Measurements from ENCODE around the gene CLCN5.

- TF ChIP-seq REST (IDR thresholded peaks at IDR 0.05; ENCODE audit: unreplicated experiment), result no peak
- TF ChIP-seq CTCF (conservative IDR thresholded peaks at IDR 0.05; ENCODE audit: low read depth in 2 of 2), result no peak
- no peak for TF ChIP-seq ZNF331 (CRISPR knock-in tag; IDR thresholded peaks at IDR 0.05; ENCODE audit: low read depth)
- no peak for TF ChIP-seq POLR2AphosphoS5 (IDR thresholded peaks at IDR 0.05; ENCODE audit: low read depth)
These were observed 189.3 kb downstream of the CLCN5 start for GRCh38 chrX:50111742-50112141.
